IPS-11a (cell line): ENCODE results near the gene ERVW-1.
"Not testable (repeated sequence)": the region's sequence is repeated elsewhere in the genome, so short reads cannot be mapped to it uniquely, and the experiment has no call there.

Experiments
- H3K4me3 ChIP-seq: one replicate; pipeline ENCODE4 v1.5.1; 2013; ENCODE audit warnings: low read depth, low read length, control low read depth

The ERVW-1 gene

GRCh38 chr7:92475261-92475770 is 2.4 kb downstream of the ERVW-1 start:
- H3K4me3 ChIP-seq: not testable (repeated sequence)

GRCh38 chr7:92473989-92474388 is 3.8 kb downstream of the ERVW-1 start:
- not testable (repeated sequence) for H3K4me3 ChIP-seq

DNA sequence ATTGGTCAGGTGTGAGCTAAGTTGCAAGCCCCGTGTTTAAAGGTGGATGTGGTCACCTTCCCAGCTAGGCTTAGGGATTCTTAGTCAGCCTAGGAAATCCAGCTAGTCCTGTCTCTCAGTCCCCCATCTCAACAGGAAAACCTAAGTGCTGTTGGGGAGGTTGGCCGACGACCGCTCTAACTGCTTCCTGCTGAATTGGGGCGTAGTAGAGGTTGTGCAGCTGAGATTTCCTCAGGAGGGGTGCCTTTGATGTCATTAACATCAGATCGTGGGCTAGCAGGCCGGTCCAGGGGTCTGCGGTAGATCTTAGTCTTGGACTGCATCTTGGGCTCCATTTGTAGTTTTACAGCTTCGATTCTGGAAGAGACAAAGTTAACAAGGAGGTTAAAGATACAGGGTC is 9.2 kb downstream of the ERVW-1 start:
- H3K4me3 ChIP-seq: not testable (repeated sequence)

- no peak overlapping the region for H3K4me3 ChIP-seq
Observed at GRCh38 chr7:92466682-92467081, 11.1 kb downstream of the ERVW-1 start.

GRCh38 chr7:92464515-92464914 is 13.2 kb downstream of the ERVW-1 start:
- no peak overlapping the region for H3K4me3 ChIP-seq

- no peak overlapping the region for H3K4me3 ChIP-seq
Observed at GRCh38 chr7:92462560-92462959, 15.2 kb downstream of the ERVW-1 start.

- H3K4me3 ChIP-seq: no peak overlapping the region
Observed at GRCh38 chr7:92461027-92462003, 16.4 kb downstream of the ERVW-1 start.

DNA sequence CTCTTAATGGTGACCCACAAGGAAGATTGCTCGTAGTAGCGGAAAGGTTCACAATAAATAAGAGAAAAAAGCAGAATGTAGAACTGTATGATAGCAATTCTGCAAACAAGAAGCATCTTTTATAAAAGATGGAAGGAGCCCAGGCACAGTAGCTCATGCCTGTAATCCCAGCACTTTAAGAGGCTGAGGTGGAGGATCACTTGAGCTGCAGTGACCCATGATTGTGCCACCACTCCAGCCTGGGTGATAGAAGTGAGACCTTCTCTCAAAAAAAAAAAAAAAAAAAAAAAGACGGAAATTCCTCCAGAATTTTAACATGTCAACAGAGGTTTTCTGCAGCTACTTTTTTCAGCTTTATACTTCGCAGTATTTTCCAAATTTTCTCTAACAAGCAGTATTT is 17.2 kb downstream of the ERVW-1 start:
- H3K4me3 ChIP-seq: no peak overlapping the region

DNA sequence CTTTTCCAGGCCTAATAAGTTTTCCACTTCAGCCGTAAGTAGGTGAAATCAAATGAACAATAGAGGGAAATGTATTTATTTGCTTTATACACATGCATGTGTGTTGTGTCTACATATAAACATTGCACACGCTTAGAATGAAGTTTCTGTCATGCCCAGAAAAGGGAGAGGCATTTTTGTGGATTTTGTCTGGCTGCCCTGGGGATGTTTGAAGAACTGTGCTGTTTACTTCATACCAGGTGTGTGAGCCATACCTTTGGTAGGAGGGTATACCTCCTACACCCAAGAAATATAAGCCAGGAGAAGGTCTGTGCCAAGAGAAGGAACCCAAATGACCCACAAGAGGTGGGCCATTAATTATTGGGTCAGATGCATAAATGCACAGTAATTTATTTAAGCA is 17.6 kb downstream of the ERVW-1 start:
- no peak overlapping the region for H3K4me3 ChIP-seq

DNA sequence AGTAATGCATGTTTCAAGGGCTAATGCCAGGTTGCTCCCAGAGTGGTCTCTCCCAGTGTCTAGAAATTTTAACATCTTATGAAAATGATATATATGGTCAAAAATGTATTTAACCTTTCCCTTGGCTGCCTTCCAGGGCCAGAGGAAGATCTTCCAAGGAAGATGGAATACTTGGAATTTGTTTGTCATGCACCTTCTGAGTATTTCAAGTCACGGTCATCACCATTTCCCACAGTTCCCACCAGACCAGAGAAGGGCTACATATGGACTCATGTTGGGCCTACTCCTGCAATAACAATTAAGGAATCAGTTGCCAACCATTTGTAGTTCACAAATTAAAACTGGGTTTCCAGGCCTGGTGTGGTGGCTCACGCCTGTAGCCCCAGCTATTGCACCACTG is 21.5 kb downstream of the ERVW-1 start:
- no peak overlapping the region for H3K4me3 ChIP-seq

DNA sequence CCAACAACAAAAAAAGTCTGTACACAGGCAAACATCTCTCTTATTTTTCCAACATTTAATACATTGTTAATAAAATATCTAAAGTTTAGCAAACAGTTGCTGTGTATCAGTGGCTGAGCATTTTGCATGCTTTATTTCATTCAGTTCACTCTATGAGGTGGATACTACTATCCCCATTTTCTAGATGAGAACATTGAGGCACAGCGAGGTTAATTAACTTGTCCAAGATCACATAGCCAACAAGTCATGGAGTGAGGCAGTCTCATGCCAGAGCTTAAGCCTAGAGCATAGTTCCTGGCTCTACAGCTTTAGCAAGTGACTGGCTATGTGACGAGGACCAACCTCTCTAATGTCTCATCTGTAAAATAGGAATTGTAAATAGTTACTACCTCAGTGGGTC is 26.1 kb downstream of the ERVW-1 start:
- H3K4me3 ChIP-seq: no peak overlapping the region

GRCh38 chr7:92448205-92448747 is 29.5 kb downstream of the ERVW-1 start:
- H3K4me3 ChIP-seq: peak overlapping the region; percentile 77

DNA sequence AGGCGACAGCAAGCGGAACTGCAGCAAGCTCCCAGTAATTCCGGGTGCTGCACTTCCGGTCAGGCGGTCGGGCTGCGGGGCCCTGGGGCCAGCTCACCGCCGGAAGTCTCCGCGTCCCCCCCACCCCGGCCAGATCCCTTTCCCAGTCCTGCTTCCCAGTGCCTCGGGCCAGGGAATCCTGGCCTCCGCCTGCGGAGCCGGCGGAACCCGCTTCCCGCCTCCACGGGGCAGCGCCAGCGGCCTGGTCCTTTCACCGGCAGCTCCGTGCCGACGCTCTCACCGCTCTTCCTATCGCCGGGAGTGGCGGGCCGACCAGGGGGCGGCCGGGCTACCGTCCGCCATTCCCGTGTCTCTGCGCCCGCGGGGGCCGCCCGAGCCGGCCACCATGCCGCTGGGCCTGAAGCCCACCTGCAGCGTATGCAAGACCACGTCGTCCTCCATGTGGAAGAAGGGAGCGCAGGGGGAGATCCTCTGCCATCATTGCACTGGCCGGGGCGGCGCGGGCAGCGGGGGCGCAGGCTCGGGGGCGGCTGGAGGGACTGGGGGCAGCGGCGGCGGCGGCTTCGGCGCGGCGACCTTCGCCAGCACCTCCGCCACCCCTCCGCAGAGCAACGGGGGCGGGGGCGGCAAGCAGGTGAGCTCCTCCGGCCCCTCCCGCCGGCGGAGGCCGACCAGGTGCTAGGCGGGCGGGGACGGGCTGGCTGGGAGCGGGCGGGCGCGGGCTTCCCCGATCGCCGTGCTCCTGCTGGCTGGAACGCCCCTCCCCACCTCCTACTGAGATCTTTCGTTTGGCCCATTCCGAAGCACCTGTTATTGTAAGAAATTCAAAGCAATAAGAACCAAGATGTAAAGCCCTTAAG is 30.2 kb downstream of the ERVW-1 start, which contains the start of gene GATAD1:
GATAD1 (plus strand) TSS at position 138 of the 860 bp plus-strand sequence; CDS start at position 386, 248 bp downstream.
- peak within 1 kb of the TSS; percentile 77 for H3K4me3 ChIP-seq

DNA sequence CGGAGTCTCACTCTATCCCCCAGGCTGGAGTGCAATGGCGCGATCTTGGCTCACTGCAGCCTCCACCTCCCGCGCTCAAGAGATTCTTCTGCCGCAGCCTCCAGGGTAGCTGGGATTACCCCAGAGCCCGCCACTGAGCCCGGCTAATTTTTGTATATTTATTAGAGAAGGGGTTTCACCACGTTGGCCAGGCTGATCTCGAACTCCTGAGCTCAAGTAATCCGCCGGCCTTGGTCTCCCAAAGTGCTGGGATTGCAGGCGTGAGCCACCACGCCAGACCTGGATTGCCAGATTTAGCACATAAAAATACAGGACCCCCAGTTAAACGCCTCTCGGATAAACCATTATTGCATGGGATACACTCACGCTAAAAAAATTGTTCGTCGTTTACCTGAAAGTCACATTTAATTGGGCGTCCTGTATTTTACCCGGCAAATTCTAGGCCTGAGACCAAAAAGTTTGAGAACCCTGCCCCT is 30.8 kb downstream of the ERVW-1 start:
- H3K4me3 ChIP-seq: no peak overlapping the region

DNA sequence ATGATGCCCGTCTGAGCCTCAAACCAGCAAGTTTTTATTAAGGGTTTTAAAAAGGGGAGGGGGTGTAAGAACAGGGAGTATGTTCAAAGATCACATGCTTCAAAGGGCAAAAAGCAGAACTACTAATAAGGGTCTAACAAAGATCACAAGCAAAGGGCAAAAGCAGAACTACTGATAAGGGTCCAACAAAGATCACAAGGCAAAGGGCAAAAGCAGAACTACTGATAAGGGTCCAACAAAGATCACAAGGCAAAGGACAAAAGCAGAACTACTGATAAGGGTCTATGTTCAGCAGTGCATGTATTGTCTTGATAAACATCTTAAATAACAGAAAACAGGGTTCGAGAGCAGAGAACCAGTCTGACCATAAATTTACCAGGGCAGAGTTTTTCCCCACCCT is 35.0 kb downstream of the ERVW-1 start:
- not testable (repeated sequence) for H3K4me3 ChIP-seq

GRCh38 chr7:92437956-92438491 is 39.7 kb downstream of the ERVW-1 start:
- no peak overlapping the region for H3K4me3 ChIP-seq

GRCh38 chr7:92436612-92437445 is 40.9 kb downstream of the ERVW-1 start:
- H3K4me3 ChIP-seq: no peak overlapping the region

GRCh38 chr7:92435542-92435941 is 42.2 kb downstream of the ERVW-1 start:
- H3K4me3 ChIP-seq: no peak overlapping the region

- no peak overlapping the region for H3K4me3 ChIP-seq
Observed at GRCh38 chr7:92433019-92433418, 44.7 kb downstream of the ERVW-1 start.
